ENCODE results near the gene TMEM138. TPM values are rescaled to one million over a fixed set of nuclear protein-coding genes. Genes with fewer than 3 reads are reported as not detected.

Gene TMEM138
- total RNA-seq, 4 donors from 2014 or later = 9.4 to 18.4 (median 13.9) TPM

- H3K27me3 ChIP-seq = no peaks in the 10 kb centered on the region
- H3K27ac ChIP-seq = no peak overlapping the region
- no peaks in the 10 kb centered on the region for H3K9me3 ChIP-seq
- peaks cover 12 to 13% of the 10 kb centered on the region in 2 donors for H3K4me1 ChIP-seq
- DNase-seq = no peak
- H3K36me3 ChIP-seq = peaks cover 0 to 36% of the 10 kb centered on the region in 2 donors
- no peak overlapping the region for H3K4me3 ChIP-seq
- TF ChIP-seq, protein P1, sequence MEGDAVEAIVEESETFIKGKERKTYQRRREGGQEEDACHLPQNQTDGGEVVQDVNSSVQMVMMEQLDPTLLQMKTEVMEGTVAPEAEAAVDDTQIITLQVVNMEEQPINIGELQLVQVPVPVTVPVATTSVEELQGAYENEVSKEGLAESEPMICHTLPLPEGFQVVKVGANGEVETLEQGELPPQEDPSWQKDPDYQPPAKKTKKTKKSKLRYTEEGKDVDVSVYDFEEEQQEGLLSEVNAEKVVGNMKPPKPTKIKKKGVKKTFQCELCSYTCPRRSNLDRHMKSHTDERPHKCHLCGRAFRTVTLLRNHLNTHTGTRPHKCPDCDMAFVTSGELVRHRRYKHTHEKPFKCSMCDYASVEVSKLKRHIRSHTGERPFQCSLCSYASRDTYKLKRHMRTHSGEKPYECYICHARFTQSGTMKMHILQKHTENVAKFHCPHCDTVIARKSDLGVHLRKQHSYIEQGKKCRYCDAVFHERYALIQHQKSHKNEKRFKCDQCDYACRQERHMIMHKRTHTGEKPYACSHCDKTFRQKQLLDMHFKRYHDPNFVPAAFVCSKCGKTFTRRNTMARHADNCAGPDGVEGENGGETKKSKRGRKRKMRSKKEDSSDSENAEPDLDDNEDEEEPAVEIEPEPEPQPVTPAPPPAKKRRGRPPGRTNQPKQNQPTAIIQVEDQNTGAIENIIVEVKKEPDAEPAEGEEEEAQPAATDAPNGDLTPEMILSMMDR (IDR thresholded peaks at IDR 0.05 in 4 of 5, conservative IDR thresholded peaks at IDR 0.05 in 1 of 5) = no peak
- no peak for TF ChIP-seq POLR2A (IDR thresholded peaks at IDR 0.05)
- ATAC-seq = no peak
- in situ Hi-C loops (cut with MboI; ENCODE audit: low sequenced_read_pairs in 4 of 4) (no loop called here), intact Hi-C loops (cut with DNase I; ENCODE audit: low total_unique reads) (no loop called here)
These were observed 10.7 kb downstream of the TMEM138 start for GRCh38 chr11:61372659-61373420.

DNA sequence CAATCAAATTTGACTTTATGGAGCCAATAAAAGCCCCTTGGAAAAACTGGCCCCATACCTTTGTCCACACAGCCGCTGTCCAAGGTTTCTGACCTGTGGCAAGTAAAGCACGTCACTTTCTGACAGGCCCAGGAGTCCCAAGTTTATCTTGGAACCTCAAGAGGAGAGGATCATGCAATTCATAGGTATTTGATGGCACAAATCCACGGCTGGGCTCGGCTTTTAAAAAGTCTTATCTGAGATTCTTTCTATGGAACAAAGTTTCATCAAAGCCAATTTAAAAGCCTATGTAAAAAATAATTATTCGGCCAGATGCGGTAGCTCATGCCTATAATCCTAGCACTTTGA lies 13.6 kb downstream of the TMEM138 start:
- Histone ChIP-seq H3K27me3 (no peaks in the 10 kb centered on the region), H3K36me3 (peaks cover 0 to 7% of the 10 kb centered on the region in 2 donors), H3K27ac (peak overlapping the region in 2 of 4 donors; percentile 36 to 68), H3K9me3 (no peaks in the 10 kb centered on the region), H3K4me1 (peaks cover 8 to 15% of the 10 kb centered on the region in 2 donors), H3K4me3 (no peak overlapping the region)
- in situ Hi-C loops (cut with MboI; ENCODE audit: low sequenced_read_pairs in 4 of 4) (no loop called here), intact Hi-C loops (cut with DNase I; ENCODE audit: low total_unique reads) (no loop called here)
- DNase-seq (no peak), ATAC-seq (no peak)
- TF ChIP-seq, protein P1 (IDR thresholded peaks at IDR 0.05 in 4 of 5, conservative IDR thresholded peaks at IDR 0.05 in 1 of 5) = no peak
- no peak for TF ChIP-seq POLR2A (IDR thresholded peaks at IDR 0.05)

- Histone ChIP-seq H3K4me3 (no peak overlapping the region), H3K9me3 (no peaks in the 10 kb centered on the region), H3K27ac (peak overlapping the region in 1 of 4 donors; percentile 82), H3K36me3 (peaks cover 0 to 3% of the 10 kb centered on the region in 2 donors), H3K4me1 (peaks cover 8 to 15% of the 10 kb centered on the region in 2 donors), H3K27me3 (no peaks in the 10 kb centered on the region)
- no peak for DNase-seq
- intact Hi-C loops (cut with DNase I; ENCODE audit: low total_unique reads) = loop anchor here (1.0 kb wide), 1 partner anchor 15 kb away; the partner anchor contains the start of gene TMEM138
- in situ Hi-C loops (cut with MboI; ENCODE audit: low sequenced_read_pairs in 4 of 4) = no loop called here
- ATAC-seq = no peak
- TF ChIP-seq POLR2A (IDR thresholded peaks at IDR 0.05) = no peak
- TF ChIP-seq, protein P1 (IDR thresholded peaks at IDR 0.05 in 4 of 5, conservative IDR thresholded peaks at IDR 0.05 in 1 of 5) = no peak
These were observed 15.4 kb downstream of the TMEM138 start for GRCh38 chr11:61377461-61378160.

- Histone ChIP-seq H3K27me3 (no peaks in the 10 kb centered on the region), H3K27ac (peak overlapping the region; percentile 27 to 82 (median 53)), H3K4me3 (no peak overlapping the region), H3K4me1 (peaks cover 8 to 15% of the 10 kb centered on the region in 2 donors), H3K9me3 (no peaks in the 10 kb centered on the region), H3K36me3 (peaks cover 0 to 3% of the 10 kb centered on the region in 2 donors)
- ATAC-seq (peak; percentile 92 to 99), DNase-seq (peak; percentile 27 to 62)
- no peak for TF ChIP-seq POLR2A (IDR thresholded peaks at IDR 0.05)
- TF ChIP-seq, protein P1 (IDR thresholded peaks at IDR 0.05 in 4 of 5, conservative IDR thresholded peaks at IDR 0.05 in 1 of 5) = no peak
- intact Hi-C loops (cut with DNase I; ENCODE audit: low total_unique reads) (loop anchor here (1.0 kb wide), 1 partner anchor 17 kb away; the partner anchor contains the start of gene TMEM138), in situ Hi-C loops (cut with MboI; ENCODE audit: low sequenced_read_pairs in 4 of 4) (no loop called here)
These were observed 16.6 kb downstream of the TMEM138 start for GRCh38 chr11:61378713-61379313.

Data from gastrocnemius medialis (tissue), 4 donors.